ENCODE results near the gene TFAP2C. TPM values are rescaled to one million over a fixed set of nuclear protein-coding genes. Genes with fewer than 3 reads are reported as not detected.

The TFAP2C gene
- total RNA-seq, 4 donors from 2014 or later, result 1.1 to 6.0 TPM; not detected in 2

DNA sequence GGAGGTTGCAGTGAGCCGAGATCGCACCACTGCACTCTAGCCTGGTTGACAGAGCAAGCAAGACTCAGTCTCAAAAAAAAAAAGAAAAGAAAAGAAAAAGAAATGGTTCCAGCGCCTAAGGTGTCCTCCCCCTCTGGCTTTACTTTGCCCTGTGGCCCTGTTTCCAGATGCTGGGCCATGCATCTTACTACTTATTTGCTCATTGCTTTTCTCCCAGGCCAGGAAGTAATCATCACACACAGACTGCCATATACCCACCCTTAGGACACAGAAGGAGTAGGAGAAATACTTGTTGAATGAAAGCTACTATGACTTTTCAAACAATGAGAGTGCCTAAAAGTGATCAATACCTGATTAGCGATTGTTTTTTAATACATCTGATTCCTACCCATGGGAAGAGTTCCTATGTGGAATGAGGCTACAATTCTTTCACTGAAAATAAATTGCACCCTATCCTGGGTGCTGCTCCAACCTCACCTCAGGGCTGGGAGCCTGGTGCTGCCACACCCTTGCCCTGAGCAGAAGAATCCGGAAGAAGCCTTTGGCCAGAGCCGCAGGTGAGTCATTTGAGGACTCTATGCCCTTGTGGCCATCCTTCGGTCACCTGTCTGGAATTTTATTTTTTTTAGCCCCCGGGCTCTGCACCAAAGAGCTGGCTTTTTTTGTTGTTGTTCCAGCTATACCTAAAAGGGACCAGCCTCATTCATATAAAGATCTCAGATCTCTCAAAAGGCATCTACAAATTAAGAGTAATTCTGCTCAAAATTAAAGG, 22.7 kb upstream of the TFAP2C start:
- Histone ChIP-seq H3K36me3 (no peaks in the 10 kb centered on the region), H3K9me3 (no peaks in the 10 kb centered on the region), H3K27me3 (no peaks in the 10 kb centered on the region), H3K27ac (no peak overlapping the region), H3K4me3 (no peak overlapping the region), H3K4me1 (no peaks in the 10 kb centered on the region)
- no peak for DNase-seq
- TF ChIP-seq POLR2A (IDR thresholded peaks at IDR 0.05), result no peak
- TF ChIP-seq, protein P1, sequence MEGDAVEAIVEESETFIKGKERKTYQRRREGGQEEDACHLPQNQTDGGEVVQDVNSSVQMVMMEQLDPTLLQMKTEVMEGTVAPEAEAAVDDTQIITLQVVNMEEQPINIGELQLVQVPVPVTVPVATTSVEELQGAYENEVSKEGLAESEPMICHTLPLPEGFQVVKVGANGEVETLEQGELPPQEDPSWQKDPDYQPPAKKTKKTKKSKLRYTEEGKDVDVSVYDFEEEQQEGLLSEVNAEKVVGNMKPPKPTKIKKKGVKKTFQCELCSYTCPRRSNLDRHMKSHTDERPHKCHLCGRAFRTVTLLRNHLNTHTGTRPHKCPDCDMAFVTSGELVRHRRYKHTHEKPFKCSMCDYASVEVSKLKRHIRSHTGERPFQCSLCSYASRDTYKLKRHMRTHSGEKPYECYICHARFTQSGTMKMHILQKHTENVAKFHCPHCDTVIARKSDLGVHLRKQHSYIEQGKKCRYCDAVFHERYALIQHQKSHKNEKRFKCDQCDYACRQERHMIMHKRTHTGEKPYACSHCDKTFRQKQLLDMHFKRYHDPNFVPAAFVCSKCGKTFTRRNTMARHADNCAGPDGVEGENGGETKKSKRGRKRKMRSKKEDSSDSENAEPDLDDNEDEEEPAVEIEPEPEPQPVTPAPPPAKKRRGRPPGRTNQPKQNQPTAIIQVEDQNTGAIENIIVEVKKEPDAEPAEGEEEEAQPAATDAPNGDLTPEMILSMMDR (IDR thresholded peaks at IDR 0.05), result no peak
- intact Hi-C loops (cut with DNase I; ENCODE audit: low total_unique reads), result no loop called here

DNA sequence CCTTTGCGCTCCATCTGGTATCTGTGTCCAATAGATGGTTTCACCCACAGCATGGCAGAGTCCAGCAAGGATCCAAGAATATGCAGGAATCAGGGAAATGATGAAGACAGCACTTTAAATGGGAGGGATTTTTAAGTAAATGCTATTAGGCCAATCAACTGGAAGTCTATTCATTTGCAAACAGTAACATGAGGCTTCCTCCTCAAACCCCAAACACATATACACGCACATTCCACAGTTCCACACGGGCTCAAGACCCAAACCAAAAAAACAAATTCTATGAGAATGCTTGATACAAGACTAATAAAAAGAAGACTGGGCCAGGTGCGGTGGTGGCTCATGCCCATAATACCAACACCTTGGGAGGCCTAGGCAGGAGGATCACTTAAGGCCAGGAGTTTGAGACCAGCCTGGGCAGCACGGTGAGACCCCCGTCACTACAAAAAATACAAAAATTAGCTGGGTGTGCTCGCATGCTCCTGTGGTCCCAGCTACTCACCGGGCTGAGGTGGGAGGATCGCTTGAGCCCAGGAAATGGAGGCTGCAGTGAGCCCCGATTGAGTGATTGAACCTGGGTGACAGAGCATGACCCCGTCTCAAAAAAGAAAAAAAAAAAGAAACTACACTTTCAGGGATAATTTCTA, 21.9 kb upstream of the TFAP2C start:
- no peak for TF ChIP-seq POLR2A (IDR thresholded peaks at IDR 0.05)
- TF ChIP-seq, protein P1 (IDR thresholded peaks at IDR 0.05), result no peak
- H3K4me1 ChIP-seq, result no peaks in the 10 kb centered on the region
- no peak overlapping the region for H3K4me3 ChIP-seq
- no peaks in the 10 kb centered on the region for H3K27me3 ChIP-seq
- H3K36me3 ChIP-seq, result no peaks in the 10 kb centered on the region
- H3K27ac ChIP-seq, result no peak overlapping the region
- intact Hi-C loops (cut with DNase I; ENCODE audit: low total_unique reads), result no loop called here
- no peak for DNase-seq
- H3K9me3 ChIP-seq, result no peaks in the 10 kb centered on the region

DNA sequence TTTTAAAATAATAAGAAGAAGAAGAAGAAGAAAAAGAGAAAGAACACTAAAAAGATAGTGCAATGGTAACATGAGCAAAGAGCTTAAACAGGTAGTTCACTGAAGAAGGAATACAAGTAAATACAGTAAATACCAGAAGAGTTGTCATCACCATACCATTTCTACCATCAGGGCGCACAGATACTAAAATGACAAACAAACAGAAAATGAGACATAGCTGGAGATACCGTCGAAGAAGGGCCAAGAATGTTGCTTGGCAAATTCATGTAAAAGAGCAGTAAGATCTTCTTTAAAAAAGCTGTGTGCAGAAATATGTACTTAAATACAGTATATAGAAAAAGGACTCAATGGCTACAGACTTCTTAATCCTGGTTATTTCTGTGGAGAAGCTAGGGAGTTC, 20.7 kb upstream of the TFAP2C start:
- Histone ChIP-seq H3K9me3 (no peaks in the 10 kb centered on the region), H3K4me1 (no peaks in the 10 kb centered on the region), H3K27me3 (no peaks in the 10 kb centered on the region), H3K36me3 (no peaks in the 10 kb centered on the region), H3K4me3 (no peak overlapping the region), H3K27ac (no peak overlapping the region)
- DNase-seq, result no peak
- intact Hi-C loops (cut with DNase I; ENCODE audit: low total_unique reads), result no loop called here
- TF ChIP-seq POLR2A (IDR thresholded peaks at IDR 0.05), result no peak
- TF ChIP-seq, protein P1 (IDR thresholded peaks at IDR 0.05), result no peak

DNA sequence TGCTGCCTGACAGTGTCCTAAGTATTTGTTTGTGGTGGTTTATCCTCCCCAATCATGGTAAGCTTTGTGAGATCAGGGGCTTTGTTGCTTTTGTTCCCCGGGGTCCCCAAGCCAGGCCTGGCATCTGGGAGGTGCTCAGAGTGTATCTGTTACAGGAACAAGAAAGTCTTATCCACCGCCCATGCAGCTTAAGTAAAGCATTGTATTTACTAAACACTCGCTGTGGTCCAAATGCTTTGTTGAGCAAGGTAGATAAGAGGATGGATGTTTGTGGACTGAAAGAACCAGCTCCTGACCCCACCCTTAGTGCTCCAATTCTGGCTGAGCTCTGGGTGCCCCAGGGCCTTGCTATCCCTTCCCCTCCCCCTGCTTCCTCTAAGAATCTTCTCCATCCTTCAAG, 19.8 kb upstream of the TFAP2C start:
- Histone ChIP-seq H3K4me1 (no peaks in the 10 kb centered on the region), H3K4me3 (no peak overlapping the region), H3K9me3 (no peaks in the 10 kb centered on the region), H3K27me3 (no peaks in the 10 kb centered on the region), H3K27ac (no peak overlapping the region), H3K36me3 (no peaks in the 10 kb centered on the region)
- intact Hi-C loops (cut with DNase I; ENCODE audit: low total_unique reads), result no loop called here
- TF ChIP-seq POLR2A (IDR thresholded peaks at IDR 0.05), result no peak
- TF ChIP-seq, protein P1 (IDR thresholded peaks at IDR 0.05), result no peak
- no peak for DNase-seq

DNA sequence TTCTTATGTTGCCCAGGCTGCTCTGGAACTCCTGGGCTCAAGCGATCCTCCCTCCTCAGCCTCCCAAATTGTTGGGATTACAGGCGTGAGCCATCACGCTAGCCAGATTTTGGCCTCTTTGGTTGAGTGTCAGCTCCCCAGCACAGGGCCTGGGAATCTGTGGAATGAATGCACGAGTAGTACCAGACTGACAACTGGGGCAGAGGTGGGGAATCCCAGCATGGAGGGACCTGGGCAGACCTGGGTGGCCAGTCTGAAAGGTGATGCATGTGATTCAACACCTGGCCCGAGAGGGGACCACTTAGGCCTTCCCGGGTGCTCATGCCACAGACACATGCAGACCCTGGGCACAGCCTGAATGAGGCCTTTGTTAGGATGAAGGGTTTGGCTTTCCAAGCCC, 19.0 kb upstream of the TFAP2C start:
- Histone ChIP-seq H3K4me3 (no peak overlapping the region), H3K4me1 (no peaks in the 10 kb centered on the region), H3K27ac (no peak overlapping the region), H3K9me3 (no peaks in the 10 kb centered on the region), H3K27me3 (no peaks in the 10 kb centered on the region), H3K36me3 (no peaks in the 10 kb centered on the region)
- TF ChIP-seq, protein P1 (IDR thresholded peaks at IDR 0.05), result no peak
- TF ChIP-seq POLR2A (IDR thresholded peaks at IDR 0.05), result no peak
- intact Hi-C loops (cut with DNase I; ENCODE audit: low total_unique reads), result no loop called here
- no peak for DNase-seq
